Upper lobe of left lung (tissue), 6 donors: Measurements from ENCODE around the gene STARD9. TPM values are rescaled to one million over a fixed set of nuclear protein-coding genes. Genes with fewer than 3 reads are reported as not detected.
"Not testable (repeated sequence)": the region's sequence is repeated elsewhere in the genome, so short reads cannot be mapped to it uniquely, and the experiment has no call there.

Experiments
- ATAC-seq, 2 donors: fragments of 200-7000 bp; cut with Tn5 transposase; one replicate each; pipeline ENCODE4 v1.9.1; 2022; ENCODE audit warnings: mild to moderate bottlenecking in 2 of 2, moderate library complexity in 2 of 2; ENCODE audit not compliant: low FRiP score in 2 of 2
- DNase-seq, 2 donors: peaks; one replicate each; pipeline ENCODE4 v3.0.0-alpha.2; 2019 to 2020
- H3K27ac ChIP-seq, 4 donors: fragments of 200-600 bp; sonication (generic); one replicate each; pipeline ENCODE4 v1.5.1; 2016 to 2019
- H3K27me3 ChIP-seq, 4 donors: fragments of 200-600 bp; sonication (generic); one replicate each; pipeline ENCODE4 v1.5.1; 2017 to 2019
- H3K36me3 ChIP-seq, 4 donors: fragments of 200-600 bp; sonication (generic); one replicate each; pipeline ENCODE4 v1.5.1; 2016 to 2019
- H3K4me1 ChIP-seq, 4 donors: fragments of 200-600 bp; sonication (generic); one replicate each; pipeline ENCODE4 v1.5.1; 2018 to 2019
- H3K4me3 ChIP-seq, 4 donors: fragments of 200-600 bp; sonication (generic); one replicate each; pipeline ENCODE4 v1.5.1; 2017 to 2019; ENCODE audit warnings: mild to moderate bottlenecking in 2 of 4, moderate library complexity in 1 of 4
- H3K9me3 ChIP-seq, 4 donors: fragments of 200-600 bp; sonication (generic); one replicate each; pipeline ENCODE4 v1.5.1; 2018 to 2019
- EP300 ChIP-seq, 4 donors: sonication (generic); formaldehyde crosslinking; IDR thresholded peaks; one replicate each; pipeline ENCODE4 v1.5.1; 2017; ENCODE audit warnings: antibody characterized with exemption in 4 of 4, control low read depth in 2 of 4
- POLR2A ChIP-seq, 4 donors: fragments of 450-650 bp; IDR thresholded peaks; one replicate each; pipeline ENCODE4 v1.5.1; 2016 to 2017; ENCODE audit warnings: antibody characterized with exemption in 4 of 4, mild to moderate bottlenecking in 2 of 4
- POLR2AphosphoS5 ChIP-seq, 2 donors: sonication (generic); formaldehyde crosslinking; IDR thresholded peaks; one replicate each; pipeline ENCODE4 v1.5.1; 2017; ENCODE audit warnings: antibody characterized with exemption in 2 of 2
- WGBS, 2 donors: methylation state at CpG; one replicate each; pipeline ENCODE4 v1.1.5; 2017 to 2018; 5-methylcytosine and 5-hydroxymethylcytosine counted together
- total RNA-seq, 6 donors: library from RNA; depleted of rRNA in 4 of 6; stranded (reverse); fragments of >200 nt in 4 of 6; gene quantifications; one replicate each; pipeline versions ENCODE4 v1.1.0 to v1.2.1, GENCODE V29; 2016 to 2021
- TF ChIP-seq, protein P1 (sequence below), 6 experiments: fragments of 450-650 bp in 4 of 6; fragments of 200-600 bp in 2 of 6; sonication (generic) in 2 of 6; IDR thresholded peaks; one replicate each; pipeline ENCODE4 v1.5.1; 2016 to 2019; ENCODE audit warnings: antibody characterized with exemption in 6 of 6
- donor health status: DM: no; HTN: no; CAD: no; lungs with moderate emphysema.
- donor health status: DM: no; HTN: yes; CAD: no; lungs with severe emphysema.

STARD9 gene
- total RNA-seq, 6 donors from 2014 or later: 14.6 to 141 (median 28.8) TPM

DNA sequence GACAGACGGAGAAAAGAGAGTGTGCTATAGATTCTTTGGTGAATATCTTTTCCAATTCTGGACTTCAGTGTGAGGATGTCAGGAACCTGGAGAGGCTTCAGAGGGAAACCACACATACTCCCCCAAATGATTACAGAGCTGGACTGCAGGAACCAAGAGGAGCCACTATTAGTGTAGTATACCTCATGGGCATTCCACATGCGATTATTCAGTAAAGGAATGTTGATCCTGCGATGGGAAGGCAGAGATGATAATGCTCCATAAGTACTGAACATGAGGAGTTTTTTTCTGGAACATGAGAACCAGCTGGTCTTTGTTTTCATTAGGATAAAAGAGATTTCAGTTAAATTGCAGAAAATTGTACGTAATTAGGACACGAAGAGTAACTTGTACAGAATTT, 18.7 kb downstream of the STARD9 start:
- no peak for DNase-seq
- Histone ChIP-seq H3K4me1 (peaks cover 14 to 46% (median 37%) of the 10 kb centered on the region in 4 donors), H3K27me3 (no peaks in the 10 kb centered on the region), H3K36me3 (no peaks in the 10 kb centered on the region), H3K4me3 (no peak overlapping the region), H3K9me3 (no peaks in the 10 kb centered on the region), H3K27ac (peak overlapping the region; percentile 16 to 54 (median 45))
- ATAC-seq: no peak
- TF ChIP-seq EP300 (IDR thresholded peaks at IDR 0.05) (no peak), POLR2AphosphoS5 (IDR thresholded peaks at IDR 0.05) (no peak), POLR2A (IDR thresholded peaks at IDR 0.05) (no peak)
- TF ChIP-seq, protein P1, sequence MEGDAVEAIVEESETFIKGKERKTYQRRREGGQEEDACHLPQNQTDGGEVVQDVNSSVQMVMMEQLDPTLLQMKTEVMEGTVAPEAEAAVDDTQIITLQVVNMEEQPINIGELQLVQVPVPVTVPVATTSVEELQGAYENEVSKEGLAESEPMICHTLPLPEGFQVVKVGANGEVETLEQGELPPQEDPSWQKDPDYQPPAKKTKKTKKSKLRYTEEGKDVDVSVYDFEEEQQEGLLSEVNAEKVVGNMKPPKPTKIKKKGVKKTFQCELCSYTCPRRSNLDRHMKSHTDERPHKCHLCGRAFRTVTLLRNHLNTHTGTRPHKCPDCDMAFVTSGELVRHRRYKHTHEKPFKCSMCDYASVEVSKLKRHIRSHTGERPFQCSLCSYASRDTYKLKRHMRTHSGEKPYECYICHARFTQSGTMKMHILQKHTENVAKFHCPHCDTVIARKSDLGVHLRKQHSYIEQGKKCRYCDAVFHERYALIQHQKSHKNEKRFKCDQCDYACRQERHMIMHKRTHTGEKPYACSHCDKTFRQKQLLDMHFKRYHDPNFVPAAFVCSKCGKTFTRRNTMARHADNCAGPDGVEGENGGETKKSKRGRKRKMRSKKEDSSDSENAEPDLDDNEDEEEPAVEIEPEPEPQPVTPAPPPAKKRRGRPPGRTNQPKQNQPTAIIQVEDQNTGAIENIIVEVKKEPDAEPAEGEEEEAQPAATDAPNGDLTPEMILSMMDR (IDR thresholded peaks at IDR 0.05): no peak
- WGBS, 2 donors: 72 to 78% methylated on average over 5 of the region's 5 CpGs

DNA sequence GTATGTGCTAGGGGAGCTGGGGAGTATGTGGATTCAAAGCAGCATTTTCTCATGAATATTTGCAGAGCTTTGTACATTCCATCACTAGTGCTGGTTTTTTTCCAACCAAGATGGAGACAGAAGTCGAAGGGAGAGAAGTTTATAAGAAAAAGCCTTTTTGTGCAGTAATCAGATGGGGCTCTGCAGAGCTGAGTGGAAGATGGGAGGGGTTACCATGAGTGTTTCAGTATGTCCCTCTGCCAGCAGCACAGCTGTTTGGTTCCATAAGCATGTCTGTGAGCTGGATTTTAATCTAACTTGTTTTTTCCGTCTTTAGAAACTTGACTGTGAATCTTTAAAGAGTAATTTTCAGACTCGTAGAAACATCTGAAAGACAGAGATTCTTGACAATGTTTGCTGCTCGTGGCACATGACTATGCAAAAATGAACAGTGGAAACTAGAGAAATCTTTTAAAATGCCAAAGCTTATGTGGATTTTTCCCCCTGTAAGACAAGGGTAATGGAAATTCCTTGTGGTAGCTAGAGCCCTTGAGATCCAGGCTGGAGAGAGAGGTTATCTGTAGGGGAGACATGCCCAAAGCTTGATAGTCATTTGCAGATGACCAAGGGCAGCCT, 20.3 kb downstream of the STARD9 start:
- ATAC-seq (peak in 1 of 2 donors; percentile 41), DNase-seq (no peak)
- H3K4me3 ChIP-seq: no peak overlapping the region
- TF ChIP-seq POLR2AphosphoS5 (IDR thresholded peaks at IDR 0.05) (no peak), EP300 (IDR thresholded peaks at IDR 0.05) (no peak), POLR2A (IDR thresholded peaks at IDR 0.05) (no peak)
- TF ChIP-seq, protein P1 (IDR thresholded peaks at IDR 0.05): no peak
- H3K27ac ChIP-seq: peak overlapping the region in 3 of 4 donors; percentile 23 to 35 (median 28)
- no peaks in the 10 kb centered on the region for H3K9me3 ChIP-seq
- no peaks in the 10 kb centered on the region for H3K36me3 ChIP-seq
- 37 to 47% methylated on average over 4 of the region's 4 CpGs for WGBS, 2 donors
- peaks cover 14 to 46% (median 40%) of the 10 kb centered on the region in 4 donors for H3K4me1 ChIP-seq
- H3K27me3 ChIP-seq: no peaks in the 10 kb centered on the region

DNA sequence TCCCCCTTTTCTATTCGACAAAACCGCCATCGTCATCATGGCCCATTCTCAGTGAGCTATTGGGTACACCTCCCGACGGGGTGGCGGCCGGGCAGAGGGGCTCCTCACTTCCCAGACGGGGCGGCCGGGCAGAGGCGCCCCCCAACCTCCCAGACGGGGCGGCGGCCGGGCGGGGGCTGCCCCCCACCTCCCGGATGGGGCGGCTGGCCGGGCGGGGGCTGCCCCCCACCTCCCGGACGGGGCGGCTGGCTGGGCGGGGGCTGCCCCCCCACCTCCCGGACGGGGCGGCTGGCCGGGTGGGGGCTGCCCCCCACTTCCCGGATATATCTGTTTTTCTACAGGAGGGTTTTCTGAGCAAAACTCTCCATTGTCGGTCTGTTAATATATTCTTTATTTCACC, 25.9 kb downstream of the STARD9 start:
- ATAC-seq, H3K27ac ChIP-seq, H3K27me3 ChIP-seq, H3K9me3 ChIP-seq, H3K4me3 ChIP-seq, H3K36me3 ChIP-seq: not testable (repeated sequence)
- WGBS, 2 donors: 93 to 97% methylated on average over 14 to 16 of the region's 30 CpGs
- H3K4me1 ChIP-seq: peaks cover 24 to 36% (median 31%) of the 10 kb centered on the region in 4 donors
- peak in 1 of 2 donors; percentile 70 for DNase-seq

DNA sequence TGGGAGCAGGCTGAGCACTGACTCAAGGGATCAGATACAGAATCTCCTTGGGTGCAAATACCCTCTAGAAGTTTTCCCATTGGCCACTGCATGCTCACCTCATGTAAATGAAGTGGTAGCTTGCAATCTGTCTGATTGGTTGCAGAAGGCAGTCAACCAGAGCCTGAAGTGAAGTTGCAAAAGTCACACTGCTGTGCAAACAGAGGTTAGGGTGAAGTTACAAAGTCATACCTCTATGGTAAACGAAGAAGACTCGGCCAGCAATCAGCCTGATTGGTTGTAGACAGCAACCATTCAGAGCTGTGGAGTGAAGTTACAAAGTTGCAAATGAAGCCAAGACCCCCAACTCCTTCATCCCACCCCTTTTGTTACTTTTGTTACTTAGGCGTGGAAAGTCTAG, 27.1 kb downstream of the STARD9 start:
- H3K36me3 ChIP-seq: no peaks in the 10 kb centered on the region
- DNase-seq (no peak), ATAC-seq (no peak)
- TF ChIP-seq, protein P1 (IDR thresholded peaks at IDR 0.05): no peak
- no peak for TF ChIP-seq POLR2A (IDR thresholded peaks at IDR 0.05)
- no peak for TF ChIP-seq POLR2AphosphoS5 (IDR thresholded peaks at IDR 0.05)
- TF ChIP-seq EP300 (IDR thresholded peaks at IDR 0.05): no peak
- H3K27me3 ChIP-seq: no peaks in the 10 kb centered on the region
- H3K9me3 ChIP-seq: no peaks in the 10 kb centered on the region
- WGBS, 2 donors: 83 to 93% methylated on average over 3 of the region's 3 CpGs
- no peak overlapping the region for H3K27ac ChIP-seq
- H3K4me3 ChIP-seq: no peak overlapping the region
- peaks cover 23 to 32% (median 25%) of the 10 kb centered on the region in 4 donors for H3K4me1 ChIP-seq

DNA sequence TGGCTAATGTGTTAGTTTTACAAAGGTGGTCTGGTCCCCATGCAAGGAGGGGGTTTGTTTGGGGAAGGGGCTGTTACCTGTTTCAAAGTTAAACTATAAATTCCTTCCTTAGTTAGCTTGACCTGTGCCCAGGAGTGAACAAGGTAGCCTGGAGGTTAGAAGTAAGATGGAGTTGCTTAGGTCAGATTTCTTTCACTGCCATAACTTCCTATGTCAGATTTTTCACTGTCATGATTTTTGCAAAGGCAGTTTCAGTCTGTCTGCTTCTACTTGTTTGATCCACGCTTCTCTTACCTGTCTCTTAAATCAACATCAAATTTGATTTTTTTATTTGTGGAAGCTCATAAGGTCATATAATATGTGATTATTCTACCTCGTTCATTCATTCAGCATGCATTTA, 28.6 kb downstream of the STARD9 start:
- Histone ChIP-seq H3K4me1 (peaks cover 35 to 46% (median 36%) of the 10 kb centered on the region in 4 donors), H3K27ac (no peak overlapping the region), H3K36me3 (no peaks in the 10 kb centered on the region), H3K4me3 (no peak overlapping the region), H3K27me3 (no peaks in the 10 kb centered on the region), H3K9me3 (no peaks in the 10 kb centered on the region)
- DNase-seq (no peak), ATAC-seq (no peak)
- TF ChIP-seq, protein P1 (IDR thresholded peaks at IDR 0.05): no peak
- TF ChIP-seq POLR2AphosphoS5 (IDR thresholded peaks at IDR 0.05) (no peak), EP300 (IDR thresholded peaks at IDR 0.05) (no peak), POLR2A (IDR thresholded peaks at IDR 0.05) (no peak)
- WGBS, 2 donors: 85 to 86% methylated on average over 2 of the region's 2 CpGs
